ENCODE data around the gene PASK. TPM values are rescaled to one million over a fixed set of nuclear protein-coding genes. Genes with fewer than 3 reads are reported as not detected.

PASK gene
- total RNA-seq, 1 experiment from 2014 or later = 51.6 TPM

DNA sequence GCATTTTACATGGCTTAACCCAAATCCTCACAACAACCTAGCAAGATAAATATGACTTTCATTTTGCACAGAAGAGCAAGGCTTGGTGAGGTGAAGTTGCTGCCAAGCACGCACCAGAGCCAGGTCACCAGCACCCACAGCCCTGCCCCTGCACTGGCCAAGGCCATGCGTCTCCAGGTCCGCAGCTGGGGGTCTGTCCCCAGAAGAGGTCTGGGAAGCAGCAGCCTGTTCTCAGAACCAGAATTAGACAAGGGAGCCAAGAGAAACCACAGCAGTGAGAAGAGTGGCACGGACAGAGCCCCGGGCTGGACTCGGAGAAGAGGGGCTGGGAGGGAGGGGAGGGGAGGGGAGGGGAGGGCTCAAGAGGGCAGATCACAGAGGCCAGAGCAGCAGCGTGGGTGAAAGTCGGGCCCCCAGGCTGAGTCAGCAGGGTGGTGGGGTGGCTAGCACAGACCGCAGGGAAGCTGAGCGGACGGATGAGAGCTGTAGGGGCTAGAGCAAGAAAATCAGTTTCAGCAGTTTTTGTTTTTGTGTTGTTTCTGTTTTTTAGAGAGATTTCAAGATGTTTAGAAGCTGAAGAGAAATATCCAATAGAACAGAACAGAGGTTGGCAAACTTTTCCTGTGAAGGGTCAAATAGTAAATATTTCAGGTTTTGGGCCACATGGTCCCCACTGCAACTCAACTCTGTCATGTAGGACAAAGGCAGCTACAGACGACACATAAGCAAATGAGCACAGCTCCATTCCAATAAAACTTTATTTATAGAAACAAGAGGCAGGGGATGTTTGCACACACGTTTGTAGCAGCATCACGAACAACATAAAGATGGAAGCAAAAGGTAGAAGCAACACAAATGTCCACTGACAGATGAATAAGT, 39.8 kb downstream of the PASK start:
- no peak for TF ChIP-seq POLR2AphosphoS5 (IDR thresholded peaks at IDR 0.05; ENCODE audit: low read depth, low read length)
- no peak for TF ChIP-seq SIN3A (IDR thresholded peaks at IDR 0.05; ENCODE audit: borderline replicate concordance, insufficient read depth, low read depth, low read length)
- TF ChIP-seq, protein P1, sequence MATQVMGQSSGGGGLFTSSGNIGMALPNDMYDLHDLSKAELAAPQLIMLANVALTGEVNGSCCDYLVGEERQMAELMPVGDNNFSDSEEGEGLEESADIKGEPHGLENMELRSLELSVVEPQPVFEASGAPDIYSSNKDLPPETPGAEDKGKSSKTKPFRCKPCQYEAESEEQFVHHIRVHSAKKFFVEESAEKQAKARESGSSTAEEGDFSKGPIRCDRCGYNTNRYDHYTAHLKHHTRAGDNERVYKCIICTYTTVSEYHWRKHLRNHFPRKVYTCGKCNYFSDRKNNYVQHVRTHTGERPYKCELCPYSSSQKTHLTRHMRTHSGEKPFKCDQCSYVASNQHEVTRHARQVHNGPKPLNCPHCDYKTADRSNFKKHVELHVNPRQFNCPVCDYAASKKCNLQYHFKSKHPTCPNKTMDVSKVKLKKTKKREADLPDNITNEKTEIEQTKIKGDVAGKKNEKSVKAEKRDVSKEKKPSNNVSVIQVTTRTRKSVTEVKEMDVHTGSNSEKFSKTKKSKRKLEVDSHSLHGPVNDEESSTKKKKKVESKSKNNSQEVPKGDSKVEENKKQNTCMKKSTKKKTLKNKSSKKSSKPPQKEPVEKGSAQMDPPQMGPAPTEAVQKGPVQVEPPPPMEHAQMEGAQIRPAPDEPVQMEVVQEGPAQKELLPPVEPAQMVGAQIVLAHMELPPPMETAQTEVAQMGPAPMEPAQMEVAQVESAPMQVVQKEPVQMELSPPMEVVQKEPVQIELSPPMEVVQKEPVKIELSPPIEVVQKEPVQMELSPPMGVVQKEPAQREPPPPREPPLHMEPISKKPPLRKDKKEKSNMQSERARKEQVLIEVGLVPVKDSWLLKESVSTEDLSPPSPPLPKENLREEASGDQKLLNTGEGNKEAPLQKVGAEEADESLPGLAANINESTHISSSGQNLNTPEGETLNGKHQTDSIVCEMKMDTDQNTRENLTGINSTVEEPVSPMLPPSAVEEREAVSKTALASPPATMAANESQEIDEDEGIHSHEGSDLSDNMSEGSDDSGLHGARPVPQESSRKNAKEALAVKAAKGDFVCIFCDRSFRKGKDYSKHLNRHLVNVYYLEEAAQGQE (IDR thresholded peaks at IDR 0.05; ENCODE audit: insufficient read depth in 1 of 2, low read depth in 2 of 2, low read length in 1 of 2) = no peak
- no peak for DNase-seq (ENCODE audit: low read depth, low spot score)
- Histone ChIP-seq H3K9me3 (ENCODE audit: control insufficient read depth, insufficient read depth, low read depth, low read length) (no peaks in the 10 kb centered on the region), H3K27me3 (ENCODE audit: control insufficient read depth, insufficient read depth, low read length) (no peaks in the 10 kb centered on the region), H3K27ac (ENCODE audit: low read length) (no peak overlapping the region), H3K4me3 (ENCODE audit: low read depth in 2 of 2, low read length in 2 of 2) (no peak overlapping the region), H3K36me3 (ENCODE audit: control insufficient read depth, insufficient read depth, low read length) (no peaks in the 10 kb centered on the region), H3K4me1 (ENCODE audit: control insufficient read depth, insufficient read depth, low read length) (no peaks in the 10 kb centered on the region)
- in situ Hi-C loops (cut with HindIII; ENCODE audit: low pct_unique_long_range_greater_than_20kb, low sequenced_read_pairs) = no loop called here
- no TSS peak for BruUV-seq (replicated peaks)
- ChIA-PET CTCF (no interaction called here), POLR2A (interaction anchor here (0.6 kb wide), 1 partner anchor 522 kb away, joined by 9 read pairs; no protein-coding TSS in a partner anchor)
- ATAC-seq = no peak
- intact Hi-C loops (cut with micrococcal nuclease; ENCODE audit: unreplicated experiment) = no loop called here

DNA sequence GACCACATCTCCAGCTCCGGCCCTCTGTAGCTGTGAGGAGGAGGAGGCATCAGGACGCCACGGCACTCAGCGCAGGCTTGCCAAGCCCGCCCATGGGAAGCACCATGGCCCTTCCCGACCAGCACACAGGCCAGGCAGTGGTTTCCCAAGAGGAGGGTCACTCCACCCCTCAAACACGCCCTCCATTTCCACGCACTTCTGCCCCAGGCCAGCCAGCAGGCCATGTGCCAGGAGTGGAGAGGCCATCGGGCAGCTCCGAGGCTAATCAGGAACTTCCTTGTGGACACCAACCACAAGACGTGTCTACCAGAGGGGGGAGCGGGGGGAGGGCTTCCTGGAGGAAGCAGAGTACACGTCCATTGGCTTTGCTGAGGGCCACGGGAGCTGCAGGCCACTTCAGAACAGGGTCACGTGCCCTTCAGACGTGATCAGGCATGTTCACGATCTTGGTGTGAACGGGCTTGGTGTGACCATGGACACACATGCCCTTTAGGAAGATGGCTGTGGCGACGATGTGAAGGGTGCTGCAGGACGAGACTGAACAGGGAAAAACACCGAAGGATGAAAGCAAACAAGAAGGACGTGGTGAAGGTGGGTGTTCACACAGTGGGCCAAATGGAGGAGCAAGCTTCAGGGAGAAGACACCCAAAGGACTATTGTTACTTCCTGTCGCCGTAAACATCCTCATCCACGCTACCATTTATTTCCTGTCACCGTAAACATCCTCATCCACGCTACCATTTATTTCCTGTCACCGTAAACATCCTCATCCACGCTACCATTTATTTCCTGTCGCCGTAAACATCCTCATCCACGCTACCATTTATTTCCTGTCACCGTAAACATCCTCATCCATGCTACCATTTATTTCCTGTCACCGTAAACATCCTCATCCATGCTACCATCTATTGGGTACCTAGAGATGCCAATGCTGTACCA, 40.7 kb downstream of the PASK start:
- H3K27me3 ChIP-seq (ENCODE audit: control insufficient read depth, insufficient read depth, low read length) = no peaks in the 10 kb centered on the region
- H3K36me3 ChIP-seq (ENCODE audit: control insufficient read depth, insufficient read depth, low read length) = no peaks in the 10 kb centered on the region
- TF ChIP-seq, protein P1 (IDR thresholded peaks at IDR 0.05; ENCODE audit: insufficient read depth in 1 of 2, low read depth in 2 of 2, low read length in 1 of 2) = no peak
- no peak for TF ChIP-seq TCF7L2 (IDR thresholded peaks at IDR 0.05; ENCODE audit: low read depth, low read length)
- H3K27ac ChIP-seq (ENCODE audit: low read length) = no peak overlapping the region
- no peaks in the 10 kb centered on the region for H3K4me1 ChIP-seq (ENCODE audit: control insufficient read depth, insufficient read depth, low read length)
- H3K9me3 ChIP-seq (ENCODE audit: control insufficient read depth, insufficient read depth, low read depth, low read length) = no peaks in the 10 kb centered on the region
- intact Hi-C loops (cut with micrococcal nuclease; ENCODE audit: unreplicated experiment) = no loop called here
- DNase-seq (ENCODE audit: low read depth, low spot score) (no peak), ATAC-seq (no peak)
- in situ Hi-C loops (cut with HindIII; ENCODE audit: low pct_unique_long_range_greater_than_20kb, low sequenced_read_pairs) = no loop called here
- no TSS peak for BruUV-seq (replicated peaks)
- ChIA-PET CTCF (no interaction called here), POLR2A (interaction anchor here (0.6 kb wide), 1 partner anchor 521 kb away, joined by 9 read pairs; no protein-coding TSS in a partner anchor)
- H3K4me3 ChIP-seq (ENCODE audit: low read depth in 2 of 2, low read length in 2 of 2) = no peak overlapping the region
